Neural crest cell (in vitro differentiated cells): ENCODE results near the gene MESP2. TPM values are rescaled to one million over a fixed set of nuclear protein-coding genes. Genes with fewer than 3 reads are reported as not detected.

ENCODE experiments used
- DNase-seq: peaks from one replicate; pipeline ENCODE4 v3.0.0; 2021; ENCODE audit warnings: low read depth, mixed read lengths, low spot score
- H3K27ac Mint-ChIP-seq: one replicate; pipeline ENCODE4 v1.8.0; 2021; ENCODE audit warnings: mild to moderate bottlenecking, mixed read lengths; ENCODE audit not compliant: unreplicated experiment
- H3K27me3 Mint-ChIP-seq: 2 replicates; pipeline ENCODE4 v1.8.0; 2021; ENCODE audit warnings: low read depth, mild to moderate bottlenecking, mixed read lengths
- H3K36me3 Mint-ChIP-seq: 2 replicates; pipeline ENCODE4 v1.8.0; 2021; ENCODE audit warnings: low read depth, mild to moderate bottlenecking, mixed read lengths
- H3K4me1 Mint-ChIP-seq: 2 replicates; pipeline ENCODE4 v1.8.0; 2021; ENCODE audit warnings: mixed read lengths
- H3K4me3 Mint-ChIP-seq: one replicate; pipeline ENCODE4 v1.8.0; 2021; ENCODE audit warnings: mild to moderate bottlenecking, mixed read lengths
- H3K9me3 Mint-ChIP-seq: 2 replicates; pipeline ENCODE4 v1.8.0; 2021; ENCODE audit warnings: mixed read lengths
- total RNA-seq: library from RNA; stranded (reverse); gene quantifications from 2 replicates; pipeline ENCODE4 v1.2.1, GENCODE V29; 2021
- TF ChIP-seq, protein P1 (sequence below): fragments of 200-600 bp; sonication (generic); conservative IDR thresholded peaks from 2 replicates; pipeline ENCODE4 v1.5.0; 2021; ENCODE audit warnings: antibody characterized with exemption, mild to moderate bottlenecking

Gene MESP2
- total RNA-seq, 1 donor from 2014 or later, result 0.42 TPM

DNA sequence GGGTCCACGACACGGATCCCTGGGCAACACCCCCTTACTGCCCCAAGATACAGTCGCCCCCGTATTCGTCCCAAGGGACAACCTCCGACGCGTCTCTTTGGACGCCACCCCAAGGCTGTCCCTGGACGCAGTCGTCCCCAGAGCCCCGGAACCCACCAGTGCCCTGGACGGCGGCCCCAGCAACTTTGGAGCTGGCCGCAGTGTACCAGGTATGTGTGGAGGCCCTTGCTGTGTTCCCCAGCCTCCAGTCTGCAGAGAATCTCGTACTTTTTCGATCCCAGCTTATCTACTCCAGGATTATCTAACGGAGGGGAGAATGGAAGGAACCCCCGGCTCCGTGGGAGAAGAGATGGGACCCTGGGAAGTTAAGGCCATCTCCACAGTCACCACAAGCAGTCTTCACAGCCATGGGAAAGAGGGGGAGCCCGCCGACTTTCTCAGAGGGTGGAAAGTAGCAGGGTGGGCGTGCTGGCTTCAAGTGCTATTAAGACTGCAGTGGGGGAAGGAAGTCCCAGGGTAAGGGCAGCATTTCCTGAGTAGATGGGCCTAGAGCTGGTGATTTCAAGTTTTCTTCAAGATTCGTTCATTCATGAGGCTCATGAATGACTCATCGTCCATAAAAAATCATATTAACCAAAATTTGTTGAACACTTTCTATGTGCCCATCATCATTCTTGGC, 1.1 kb downstream of the MESP2 start:
- H3K4me1 Mint-ChIP-seq, result peaks cover 3% of the 10 kb centered on the region
- H3K4me3 Mint-ChIP-seq, result no peak overlapping the region
- no peak overlapping the region for H3K27ac Mint-ChIP-seq
- no peaks in the 10 kb centered on the region for H3K9me3 Mint-ChIP-seq
- DNase-seq, result no peak
- TF ChIP-seq, protein P1, sequence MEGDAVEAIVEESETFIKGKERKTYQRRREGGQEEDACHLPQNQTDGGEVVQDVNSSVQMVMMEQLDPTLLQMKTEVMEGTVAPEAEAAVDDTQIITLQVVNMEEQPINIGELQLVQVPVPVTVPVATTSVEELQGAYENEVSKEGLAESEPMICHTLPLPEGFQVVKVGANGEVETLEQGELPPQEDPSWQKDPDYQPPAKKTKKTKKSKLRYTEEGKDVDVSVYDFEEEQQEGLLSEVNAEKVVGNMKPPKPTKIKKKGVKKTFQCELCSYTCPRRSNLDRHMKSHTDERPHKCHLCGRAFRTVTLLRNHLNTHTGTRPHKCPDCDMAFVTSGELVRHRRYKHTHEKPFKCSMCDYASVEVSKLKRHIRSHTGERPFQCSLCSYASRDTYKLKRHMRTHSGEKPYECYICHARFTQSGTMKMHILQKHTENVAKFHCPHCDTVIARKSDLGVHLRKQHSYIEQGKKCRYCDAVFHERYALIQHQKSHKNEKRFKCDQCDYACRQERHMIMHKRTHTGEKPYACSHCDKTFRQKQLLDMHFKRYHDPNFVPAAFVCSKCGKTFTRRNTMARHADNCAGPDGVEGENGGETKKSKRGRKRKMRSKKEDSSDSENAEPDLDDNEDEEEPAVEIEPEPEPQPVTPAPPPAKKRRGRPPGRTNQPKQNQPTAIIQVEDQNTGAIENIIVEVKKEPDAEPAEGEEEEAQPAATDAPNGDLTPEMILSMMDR, result no peak
- peaks cover 17% of the 10 kb centered on the region for H3K27me3 Mint-ChIP-seq
- H3K36me3 Mint-ChIP-seq, result no peaks in the 10 kb centered on the region

DNA sequence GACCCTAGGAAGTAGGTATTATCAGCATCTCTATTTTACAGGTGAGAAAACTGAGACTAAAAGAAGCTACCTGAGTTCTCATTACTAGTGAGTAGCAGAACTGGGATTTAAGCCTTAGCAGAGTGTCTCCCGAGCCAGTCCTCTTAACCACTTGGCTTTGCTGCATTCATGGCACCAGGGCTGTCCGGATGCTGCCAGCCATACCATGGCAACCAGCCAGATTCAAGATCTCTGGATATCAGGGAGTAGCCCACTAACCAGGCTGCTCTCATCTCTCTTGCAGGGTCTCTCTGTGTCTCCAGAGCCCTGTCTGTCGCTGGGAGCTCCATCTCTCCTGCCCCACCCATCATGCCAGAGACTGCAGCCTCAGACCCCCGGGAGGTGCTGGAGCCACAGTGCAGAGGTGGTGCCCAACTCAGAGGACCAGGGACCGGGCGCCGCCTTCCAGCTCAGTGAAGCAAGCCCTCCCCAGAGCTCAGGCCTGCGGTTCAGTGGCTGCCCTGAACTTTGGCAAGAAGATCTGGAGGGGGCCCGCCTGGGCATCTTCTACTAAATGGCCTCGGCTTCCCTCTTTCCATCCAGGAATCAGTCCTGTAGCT, 1.7 kb downstream of the MESP2 start:
- TF ChIP-seq, protein P1, result no peak
- Mint-ChIP-seq H3K4me1 (peaks cover 5% of the 10 kb centered on the region), H3K36me3 (no peaks in the 10 kb centered on the region), H3K27me3 (peaks cover 17% of the 10 kb centered on the region), H3K27ac (no peak overlapping the region), H3K9me3 (no peaks in the 10 kb centered on the region), H3K4me3 (no peak overlapping the region)
- no peak for DNase-seq

- Mint-ChIP-seq H3K9me3 (no peaks in the 10 kb centered on the region), H3K4me3 (no peak overlapping the region), H3K4me1 (peaks cover 13% of the 10 kb centered on the region), H3K27ac (no peak overlapping the region), H3K27me3 (peaks cover 17% of the 10 kb centered on the region), H3K36me3 (no peaks in the 10 kb centered on the region)
- TF ChIP-seq, protein P1, result no peak
- no peak for DNase-seq
Observed at GRCh38 chr15:89778861-89779260, 2.7 kb downstream of the MESP2 start.

DNA sequence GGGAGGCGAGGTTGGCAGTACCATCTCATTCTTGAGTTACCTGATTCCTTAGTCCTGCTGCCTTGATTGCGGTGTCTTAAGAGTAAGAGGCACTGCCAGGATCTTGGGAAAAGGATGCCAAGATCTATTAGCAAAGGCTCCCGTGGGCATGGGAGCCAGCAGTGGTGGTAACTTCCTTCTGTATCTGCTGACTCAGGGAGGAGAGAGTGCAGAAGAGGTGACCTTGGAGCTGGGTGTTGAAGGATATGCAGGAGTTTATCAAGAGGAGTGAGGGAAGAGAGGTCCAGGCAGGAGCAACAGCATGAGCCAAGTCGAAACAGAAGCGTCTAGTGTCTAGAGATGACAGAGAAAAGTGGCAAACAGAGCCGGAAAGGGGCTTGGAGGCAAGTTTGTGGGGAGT, 4.5 kb downstream of the MESP2 start:
- Mint-ChIP-seq H3K4me3 (no peak overlapping the region), H3K4me1 (peaks cover 13% of the 10 kb centered on the region), H3K27me3 (peaks cover 17% of the 10 kb centered on the region), H3K27ac (no peak overlapping the region), H3K9me3 (no peaks in the 10 kb centered on the region), H3K36me3 (no peaks in the 10 kb centered on the region)
- no peak for DNase-seq
- TF ChIP-seq, protein P1, result no peak

DNA sequence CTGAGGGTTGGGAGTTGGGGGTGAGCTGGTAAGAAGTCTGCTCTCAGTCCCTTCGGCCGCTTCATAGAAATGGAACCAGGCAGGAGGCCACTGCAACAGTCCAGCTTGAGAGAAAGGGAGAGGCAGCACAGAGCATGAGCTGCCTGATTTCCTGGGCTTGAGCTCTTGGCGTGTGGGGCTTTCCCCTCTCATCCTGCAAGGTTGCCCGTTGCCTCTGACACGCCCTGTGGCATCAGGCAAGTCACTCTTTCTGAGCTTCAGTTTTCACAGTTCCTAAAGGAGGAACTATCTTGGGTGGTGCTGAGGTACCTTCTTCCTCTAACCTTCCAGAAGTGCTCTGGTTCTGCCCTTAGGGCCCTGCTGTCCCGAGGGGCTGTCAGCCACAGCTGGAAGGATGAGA, 4.9 kb downstream of the MESP2 start:
- no peak overlapping the region for H3K27ac Mint-ChIP-seq
- no peak overlapping the region for H3K4me3 Mint-ChIP-seq
- no peaks in the 10 kb centered on the region for H3K36me3 Mint-ChIP-seq
- H3K27me3 Mint-ChIP-seq, result peaks cover 17% of the 10 kb centered on the region
- DNase-seq, result no peak
- peaks cover 13% of the 10 kb centered on the region for H3K4me1 Mint-ChIP-seq
- H3K9me3 Mint-ChIP-seq, result no peaks in the 10 kb centered on the region
- TF ChIP-seq, protein P1, result no peak
